Hematopoietic multipotent progenitor cell treated with erythropoietin and hydrocortisone succinate and interleukin-3 and kit ligand, for 15 days (in vitro differentiated cells): ENCODE data around the gene SEZ6L.

Experiments used
- DNase-seq: peaks from one replicate; pipeline ENCODE4 v3.0.0-alpha.2; 2015; ENCODE audit warnings: low spot score

The SEZ6L gene

GRCh38 chr22:26182723-26183122 is 13.5 kb downstream of the SEZ6L start:
- DNase-seq, result no peak

GRCh38 chr22:26185190-26185589 is 15.9 kb downstream of the SEZ6L start:
- DNase-seq, result no peak

DNA sequence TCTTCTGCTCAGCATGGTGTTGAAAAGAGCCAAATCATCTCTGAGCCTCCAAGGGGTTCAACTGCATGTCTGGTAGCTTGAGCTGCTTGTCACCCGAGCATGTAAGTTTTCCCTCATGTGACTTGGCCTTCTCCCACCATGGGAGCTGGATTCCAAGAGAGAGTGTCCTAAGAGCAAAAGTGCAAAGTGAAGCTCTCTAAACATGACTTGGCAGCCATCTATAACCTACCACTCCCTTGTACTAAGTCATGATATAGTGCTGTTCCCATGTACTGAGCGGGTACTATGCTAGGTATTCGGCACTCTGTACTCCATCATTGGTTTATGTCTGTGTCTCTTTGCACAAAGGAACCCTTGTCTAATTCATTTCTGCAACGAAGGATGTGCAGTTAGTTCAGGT is 19.1 kb downstream of the SEZ6L start:
- DNase-seq, result no peak

- no peak for DNase-seq
These were observed 25.1 kb downstream of the SEZ6L start for GRCh38 chr22:26194313-26194712.

DNA sequence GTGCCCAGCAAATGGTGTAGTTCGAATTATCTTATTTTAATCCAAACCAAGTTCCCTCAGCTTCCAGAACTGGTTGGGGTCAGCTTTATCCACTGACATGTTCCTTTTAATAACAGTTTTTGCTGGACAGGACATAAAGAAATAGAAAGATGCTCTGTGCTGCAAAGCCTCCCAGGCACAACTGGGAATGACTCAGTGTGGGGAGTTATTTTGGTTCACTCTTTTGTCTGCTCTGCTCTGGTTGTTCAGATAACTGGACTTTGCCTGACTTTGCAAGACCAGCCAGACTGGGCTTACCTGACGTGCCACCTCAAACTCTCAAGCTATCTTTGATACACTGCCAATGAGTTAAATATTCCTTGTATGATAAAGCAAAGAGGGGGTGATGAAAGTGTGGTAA is 25.6 kb downstream of the SEZ6L start:
- no peak for DNase-seq

DNA sequence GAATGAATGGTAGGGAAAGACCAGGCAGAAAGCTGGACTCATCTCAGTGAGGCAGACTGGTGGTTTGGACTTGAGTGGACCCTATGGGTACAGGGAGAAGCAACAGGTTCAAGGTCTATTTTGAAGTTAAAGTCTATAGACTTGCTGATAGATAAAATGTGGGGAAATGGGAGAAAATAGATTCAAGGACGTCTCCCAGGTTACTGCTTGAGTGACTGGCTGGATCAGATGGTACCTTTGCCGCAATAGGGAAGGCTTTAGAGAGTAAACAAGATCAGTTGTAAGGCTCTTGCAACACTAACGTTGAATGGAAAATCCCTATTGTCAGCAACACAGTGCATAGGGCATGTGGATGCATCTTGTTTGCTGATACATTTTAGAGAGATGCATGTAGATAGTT is 27.4 kb downstream of the SEZ6L start:
- DNase-seq, result no peak

DNA sequence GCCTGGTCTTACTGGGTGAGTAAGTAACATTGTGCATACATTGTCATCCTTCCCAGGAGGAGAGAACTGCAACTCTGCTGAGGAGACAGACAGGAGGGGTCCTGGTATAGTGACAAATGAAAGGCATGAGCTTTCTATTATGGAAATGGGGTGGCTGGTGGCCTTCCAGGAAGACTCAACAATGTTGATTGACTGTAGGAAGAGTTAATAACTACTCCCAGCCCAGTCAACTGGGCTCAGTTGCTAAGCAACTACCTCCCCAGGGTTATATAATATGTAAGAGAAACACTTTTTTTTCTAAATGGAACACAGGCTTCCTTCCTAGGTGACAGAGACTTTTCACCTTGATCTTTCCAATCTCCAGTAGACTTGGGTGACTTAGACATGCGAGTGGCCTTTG is 28.2 kb downstream of the SEZ6L start:
- no peak for DNase-seq

GRCh38 chr22:26199665-26200064 is 30.4 kb downstream of the SEZ6L start:
- no peak for DNase-seq

DNA sequence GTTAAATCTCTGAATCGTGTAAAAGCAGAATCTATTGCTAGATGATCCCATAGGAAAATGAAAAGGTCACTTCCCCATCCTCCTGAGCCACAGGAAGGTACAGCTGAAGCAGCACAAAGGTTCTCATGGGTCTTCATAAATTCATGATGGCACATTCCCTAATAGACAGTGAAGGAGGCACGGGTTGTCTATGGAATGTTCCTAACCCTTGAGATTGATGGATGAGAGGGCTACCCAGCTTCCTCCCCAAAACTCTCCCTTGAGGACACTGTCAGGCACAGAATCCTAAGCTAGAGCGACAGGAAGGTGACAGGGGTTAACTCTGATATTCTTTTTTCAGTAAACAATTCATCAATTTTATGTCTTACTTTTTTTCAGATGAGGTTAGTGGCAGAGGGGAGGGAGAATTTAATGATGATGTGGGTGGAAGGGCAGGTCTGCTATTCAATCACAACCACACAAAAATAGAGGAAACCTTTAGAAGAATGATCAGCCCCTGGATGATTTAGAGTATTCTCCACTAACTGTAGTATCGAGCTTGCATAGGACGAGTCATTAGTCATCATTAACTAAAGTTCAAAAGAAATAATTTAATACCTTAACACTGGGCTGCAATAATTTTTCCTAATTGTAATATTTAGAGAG is 33.1 kb downstream of the SEZ6L start:
- no peak for DNase-seq

DNA sequence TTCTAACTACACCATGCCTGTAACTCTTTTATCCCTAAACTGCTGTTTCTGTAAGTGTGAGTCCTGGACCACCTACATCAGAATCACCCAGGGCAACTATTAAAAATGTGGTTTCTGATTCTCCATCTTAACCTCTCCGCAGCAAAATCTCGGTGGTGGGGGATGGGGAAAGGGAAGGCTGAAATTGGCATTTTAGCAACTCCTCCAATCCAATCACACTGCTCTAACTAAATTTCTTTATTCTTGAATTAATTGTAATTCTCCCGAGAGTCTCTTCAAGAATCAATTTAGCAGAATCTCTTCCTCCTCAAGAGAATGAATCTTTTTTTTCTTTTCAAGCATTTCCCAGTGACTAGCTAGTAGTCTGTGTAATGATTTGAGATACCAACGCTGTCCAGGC is 36.2 kb downstream of the SEZ6L start:
- no peak for DNase-seq

DNA sequence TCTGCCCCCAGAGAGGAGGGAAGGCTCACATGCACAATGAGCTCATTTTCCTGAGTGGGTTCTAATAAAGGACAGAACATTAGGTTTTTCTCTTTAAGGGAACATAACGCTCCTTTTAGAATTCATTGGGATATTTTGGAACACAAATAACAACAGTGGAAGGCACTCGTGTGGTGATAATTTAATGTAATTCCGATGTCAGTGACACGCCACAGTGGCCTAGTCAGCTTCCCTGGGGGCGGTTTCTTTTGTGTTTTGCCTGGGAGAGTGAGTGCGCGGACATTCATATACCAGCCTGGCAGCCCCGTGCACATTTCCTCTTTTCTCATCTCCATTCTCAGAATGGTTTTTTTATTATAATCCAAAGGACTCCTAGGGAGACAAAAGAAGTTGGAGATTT is 41.1 kb downstream of the SEZ6L start:
- no peak for DNase-seq

DNA sequence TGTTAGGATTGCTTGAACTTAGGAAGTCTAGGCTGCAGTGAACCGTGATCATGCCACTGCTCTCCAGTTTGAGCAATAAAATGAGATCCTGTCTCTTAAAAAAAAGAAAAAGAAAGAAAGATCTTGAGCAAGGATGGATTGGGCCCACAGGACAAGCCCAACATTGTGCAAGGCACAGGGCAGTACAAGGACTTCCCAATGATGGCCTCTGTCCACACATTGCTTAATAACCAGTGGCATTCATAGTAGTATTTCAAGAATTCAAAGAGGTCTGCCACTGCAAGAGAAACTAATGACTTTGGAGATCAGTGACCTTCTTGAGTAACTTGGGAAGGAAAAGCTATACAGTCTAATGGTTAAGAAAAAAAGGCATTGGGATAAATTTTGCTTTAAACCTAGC is 44.6 kb downstream of the SEZ6L start:
- DNase-seq, result no peak

DNA sequence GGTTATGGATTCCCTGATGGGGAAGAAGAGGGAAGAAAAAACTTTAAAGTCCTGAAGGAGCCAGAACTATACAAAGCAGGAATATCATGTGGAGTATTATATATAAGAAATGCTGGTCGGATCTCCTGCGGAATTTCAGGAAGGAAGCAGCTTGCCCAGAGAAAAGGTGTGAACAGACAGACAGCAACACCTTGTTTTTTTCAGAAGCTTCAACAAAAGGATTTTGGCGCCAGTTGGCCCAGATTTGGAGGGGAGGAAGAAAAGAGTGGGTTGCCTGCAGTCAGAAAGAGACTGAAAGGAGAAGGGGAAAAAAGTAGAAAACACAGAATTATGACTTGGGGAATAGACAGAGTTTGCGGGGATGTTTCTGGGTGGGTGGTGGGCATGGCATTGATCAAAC is 45.2 kb downstream of the SEZ6L start:
- no peak for DNase-seq

GRCh38 chr22:26215736-26216135 is 46.5 kb downstream of the SEZ6L start:
- no peak for DNase-seq

- no peak for DNase-seq
These were observed 55.9 kb downstream of the SEZ6L start for GRCh38 chr22:26225207-26225606.

- DNase-seq, result no peak
These were observed 57.5 kb downstream of the SEZ6L start for GRCh38 chr22:26226538-26227297.

GRCh38 chr22:26229910-26230309 is 60.6 kb downstream of the SEZ6L start:
- no peak for DNase-seq

DNA sequence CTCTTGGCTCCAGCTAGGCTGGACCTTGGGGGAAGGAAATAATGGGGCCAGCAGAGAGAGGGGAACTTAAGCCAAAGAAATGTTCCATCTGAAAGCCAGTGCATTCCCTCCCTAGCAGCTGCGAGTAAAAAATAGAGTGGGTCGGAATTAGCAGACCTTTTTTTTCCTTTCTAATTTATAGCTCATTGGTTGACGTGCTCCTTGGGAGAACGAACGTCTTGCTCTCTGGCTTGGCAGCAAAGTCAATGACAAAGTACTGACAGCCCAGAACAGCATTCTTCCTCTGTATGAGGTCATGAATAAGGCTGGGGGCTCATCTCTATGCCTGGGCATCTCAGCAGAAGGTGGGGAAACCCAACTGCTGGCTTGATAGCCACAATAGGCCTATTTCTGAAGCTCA is 65.0 kb downstream of the SEZ6L start:
- DNase-seq, result no peak

DNA sequence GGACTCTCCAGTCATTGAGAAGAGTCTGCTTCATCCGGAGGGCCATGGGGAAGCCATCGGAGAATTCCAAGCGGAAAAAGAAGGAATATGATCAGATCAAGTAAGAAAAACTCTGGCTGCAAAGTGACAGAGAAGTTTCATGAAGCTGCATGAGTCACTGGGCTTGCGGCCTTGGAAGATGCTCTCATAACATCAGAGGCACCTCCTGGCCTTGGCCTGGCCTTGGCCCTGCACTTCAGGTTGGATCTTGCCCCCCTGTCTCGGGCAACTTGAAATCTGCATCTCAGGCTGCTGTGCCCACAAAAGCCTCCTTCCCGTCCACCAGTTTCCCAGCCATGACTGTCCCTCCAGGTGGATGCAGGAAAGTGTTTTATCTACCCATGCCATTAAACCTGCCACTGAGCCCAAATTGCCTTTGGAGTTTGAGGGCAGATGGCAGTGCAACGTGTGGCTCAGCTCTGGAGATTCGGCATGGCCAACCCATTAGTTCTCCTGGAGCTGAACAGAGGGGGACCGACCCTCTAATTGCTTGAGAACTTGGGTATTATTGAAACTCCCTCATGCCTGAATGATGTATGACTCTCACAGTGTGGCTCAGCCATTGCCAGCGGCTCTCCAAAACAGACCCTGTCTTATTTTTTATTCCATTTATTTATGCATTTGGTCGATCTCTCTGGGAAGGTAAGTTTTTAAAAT is 66.7 kb downstream of the SEZ6L start:
- no peak for DNase-seq

DNA sequence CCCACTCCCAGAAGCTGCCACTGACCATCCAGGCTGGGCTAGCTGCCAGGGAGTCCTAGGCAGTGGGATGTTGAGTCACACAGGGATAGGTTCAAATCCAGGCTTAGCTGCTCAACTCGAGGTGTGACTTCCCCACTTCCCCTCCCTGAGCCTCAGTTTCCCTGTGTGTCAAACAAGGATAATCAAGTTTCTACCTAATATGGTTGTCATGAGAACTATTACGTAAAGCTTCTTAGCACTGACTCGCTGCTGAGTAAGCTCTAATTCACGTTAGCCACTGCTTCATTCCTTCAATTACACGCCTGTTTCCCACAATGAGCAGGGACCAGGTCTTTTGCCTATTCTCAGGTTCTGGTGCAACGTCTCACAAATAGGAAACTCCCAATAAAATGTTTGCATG is 67.7 kb downstream of the SEZ6L start:
- DNase-seq, result no peak

DNA sequence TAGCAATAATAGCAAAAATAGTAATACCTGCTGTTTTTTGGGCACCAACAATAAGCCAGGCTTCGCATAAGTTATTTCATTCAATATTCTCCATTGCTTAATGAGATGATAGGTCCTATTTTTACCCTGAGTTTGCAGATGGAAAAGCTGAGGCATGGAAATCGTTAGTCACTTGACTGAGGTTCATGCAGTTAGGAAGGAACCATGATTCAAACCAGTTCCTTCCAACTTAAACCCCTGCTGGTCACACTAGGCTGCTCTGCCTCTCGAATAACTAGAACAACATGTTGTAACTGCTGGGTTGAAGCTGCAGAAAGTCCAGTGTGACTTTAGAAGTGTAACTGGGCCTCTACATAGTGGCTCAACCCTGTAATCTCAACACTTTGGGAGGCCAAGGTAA is 69.3 kb downstream of the SEZ6L start:
- no peak for DNase-seq

GRCh38 chr22:26239581-26239980 is 70.3 kb downstream of the SEZ6L start:
- no peak for DNase-seq

DNA sequence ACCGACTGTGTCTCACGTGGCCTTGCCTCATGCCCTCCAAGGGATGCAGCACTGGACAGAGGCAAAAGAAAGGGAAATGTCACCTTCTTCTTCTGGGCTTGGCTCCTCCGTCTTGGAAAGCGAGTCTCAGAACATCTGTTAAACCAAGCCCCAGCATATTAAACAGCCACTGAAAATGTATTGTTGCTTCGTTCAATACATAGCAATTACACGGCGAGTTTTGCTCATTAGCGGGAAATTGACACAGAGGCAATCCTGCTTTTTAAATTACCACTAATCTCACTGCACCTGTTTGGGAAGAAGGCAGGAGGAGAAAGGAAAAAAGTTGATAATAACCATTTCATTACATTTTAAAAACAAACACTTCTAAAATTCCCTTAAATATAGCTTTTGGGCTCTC is 72.1 kb downstream of the SEZ6L start:
- DNase-seq, result no peak
